Measurements from ENCODE around the gene FRMD7. TPM values are rescaled to one million over a fixed set of nuclear protein-coding genes. Genes with fewer than 3 reads are reported as not detected.

FRMD7 gene
- total and polyA plus RNA-seq, 10 of the 15 experiments (the other 5 are each of a cell fraction or from before 2014, with no cell fraction given) = 0.03 to 0.94 TPM; not detected in 8

GRCh38 chrX:132085786-132086185 lies 42.0 kb downstream of the FRMD7 start:
- no peak overlapping the region for H2AFZ ChIP-seq (ENCODE audit: control insufficient read depth, low read depth, low read length)
- no peaks in the 10 kb centered on the region for H3K9me3 ChIP-seq (replicated peaks; ENCODE audit: control insufficient read depth, insufficient read depth, low read length)
- no peak overlapping the region for H3K27ac ChIP-seq (ENCODE audit: control insufficient read depth, insufficient read depth)
- H4K20me1 ChIP-seq (ENCODE audit: control insufficient read depth, insufficient read depth) = no peaks in the 10 kb centered on the region
- ATAC-seq (no peak), FAIRE-seq (no peak), DNase-seq (ENCODE audit: low read depth, low spot score) (no peak)
- intact Hi-C loops (cut with micrococcal nuclease; ENCODE audit: unreplicated experiment) (loop anchor here (5.0 kb wide), 1 partner anchor 527 kb away; no protein-coding TSS in a partner anchor), in situ Hi-C loops (cut with MboI) (no loop called here)
- WGBS (ENCODE audit: insufficient coverage, insufficient replicate concordance, low lambda C conversion rate, missing lambda C conversion rate) = 0% methylated on average over 3 of the region's 3 CpGs
- no peaks in the 10 kb centered on the region for H3K36me3 ChIP-seq (ENCODE audit: control insufficient read depth in 2 of 2, insufficient read depth in 2 of 2, low read length in 1 of 2)
- CTCF ChIA-PET = interaction anchor here (1.1 to 2.3 kb wide), 4 partner anchors 11 to 529 kb away, joined by 3 to 7 read pairs (median 4); no protein-coding TSS in a partner anchor
- H3K4me3 ChIP-seq = no peak overlapping the region
- H3K4me2 ChIP-seq (ENCODE audit: control insufficient read depth, insufficient read depth) = no peak overlapping the region
- H3K79me2 ChIP-seq (ENCODE audit: control insufficient read depth, insufficient read depth, low read length) = no peaks in the 10 kb centered on the region
- no peak overlapping the region for H3K9ac ChIP-seq (ENCODE audit: control insufficient read depth, insufficient read depth, low read length)
- BruUV-seq (replicated peaks) = no TSS peak
- H3K4me1 ChIP-seq (ENCODE audit: control insufficient read depth, insufficient read depth, low read length) = no peaks in the 10 kb centered on the region
- RAD21 ChIA-PET (ENCODE audit: unreplicated experiment) = no interaction called here
- TF ChIP-seq CREM (IDR thresholded peaks at IDR 0.05; ENCODE audit: low read depth) (no peak), KLF5 (IDR thresholded peaks at IDR 0.05; ENCODE audit: partially characterized antibody) (no peak), PKNOX1 (IDR thresholded peaks at IDR 0.05) (no peak), NFIC (IDR thresholded peaks at IDR 0.05; ENCODE audit: low read depth, low read length) (no peak), ZNF384 (IDR thresholded peaks at IDR 0.05; ENCODE audit: borderline replicate concordance, low read depth, low read length) (no peak)
- POLR2A ChIA-PET = no interaction called here
- SMC1A ChIA-PET (ENCODE audit: uncharacterized antibody, unreplicated experiment) = interaction anchor here (1.3 kb wide), 1 partner anchor 12 kb away, joined by 4 read pairs; no protein-coding TSS in a partner anchor
- H3K27me3 ChIP-seq (replicated peaks in 1 of 2; ENCODE audit: control insufficient read depth in 2 of 2, insufficient read depth in 2 of 2, low read length in 1 of 2) = no peaks in the 10 kb centered on the region; a peak in 1 of 4 replicates

- no peaks in the 10 kb centered on the region for H3K79me2 ChIP-seq (ENCODE audit: control insufficient read depth, insufficient read depth, low read length)
- no peak overlapping the region for H3K4me3 ChIP-seq
- no peak overlapping the region for H3K4me2 ChIP-seq (ENCODE audit: control insufficient read depth, insufficient read depth)
- in situ Hi-C loops (cut with MboI) (loop anchor here (10.0 kb wide), 1 partner anchor 223 kb away; no protein-coding TSS in a partner anchor), intact Hi-C loops (cut with micrococcal nuclease; ENCODE audit: unreplicated experiment) (no loop called here)
- ChIA-PET RAD21 (ENCODE audit: unreplicated experiment) (no interaction called here), CTCF (interaction anchor here (1.6 to 2.1 kb wide), 2 partner anchors 14 to 236 kb away, joined by 7 to 8 read pairs; no protein-coding TSS in a partner anchor), POLR2A (no interaction called here), SMC1A (ENCODE audit: uncharacterized antibody, unreplicated experiment) (interaction anchor here (0.7 to 1.5 kb wide), 2 partner anchors 16 to 61 kb away, joined by 4 read pairs; no protein-coding TSS in a partner anchor)
- no peaks in the 10 kb centered on the region for H3K4me1 ChIP-seq (ENCODE audit: control insufficient read depth, insufficient read depth, low read length)
- no peak overlapping the region for H3K9ac ChIP-seq (ENCODE audit: control insufficient read depth, insufficient read depth, low read length)
- FAIRE-seq (no peak), ATAC-seq (no peak), DNase-seq (ENCODE audit: low read depth, low spot score) (no peak)
- H4K20me1 ChIP-seq (ENCODE audit: control insufficient read depth, insufficient read depth) = no peaks in the 10 kb centered on the region
- H3K36me3 ChIP-seq (ENCODE audit: control insufficient read depth in 2 of 2, insufficient read depth in 2 of 2, low read length in 1 of 2) = no peaks in the 10 kb centered on the region
- BruUV-seq (replicated peaks) = no TSS peak
- H2AFZ ChIP-seq (ENCODE audit: control insufficient read depth, low read depth, low read length) = no peak overlapping the region
- H3K27me3 ChIP-seq (replicated peaks in 1 of 2; ENCODE audit: control insufficient read depth in 2 of 2, insufficient read depth in 2 of 2, low read length in 1 of 2) = no peaks in the 10 kb centered on the region; a peak in 1 of 4 replicates
- 56% methylated on average over 3 of the region's 3 CpGs for WGBS (ENCODE audit: insufficient coverage, insufficient replicate concordance, low lambda C conversion rate, missing lambda C conversion rate)
- H3K27ac ChIP-seq (ENCODE audit: control insufficient read depth, insufficient read depth) = no peak overlapping the region
- no peaks in the 10 kb centered on the region for H3K9me3 ChIP-seq (replicated peaks; ENCODE audit: control insufficient read depth, insufficient read depth, low read length)
- TF ChIP-seq ATF7 (IDR thresholded peaks at IDR 0.05; ENCODE audit: low read depth) (no peak), HSF1 (IDR thresholded peaks at IDR 0.05; ENCODE audit: low read depth, low read length) (no peak), KDM1A (IDR thresholded peaks at IDR 0.05; ENCODE audit: borderline replicate concordance) (no peak), GATAD2B (conservative IDR thresholded peaks at IDR 0.05; ENCODE audit: low read depth) (no peak), YY1 (IDR thresholded peaks at IDR 0.05; ENCODE audit: low read depth, low read length) (no peak), ZNF592 (IDR thresholded peaks at IDR 0.05) (no peak), SIN3A (IDR thresholded peaks at IDR 0.05; ENCODE audit: low read depth, low read length) (no peak)
Measured at GRCh38 chrX:132077912-132078311, 49.9 kb downstream of the FRMD7 start.
